Endothelial cell of umbilical vein (primary cell): ENCODE measurements around the gene SMIM17. TPM values are rescaled to one million over a fixed set of nuclear protein-coding genes. Genes with fewer than 3 reads are reported as not detected.

ENCODE experiments used
- BruUV-seq: library from RNA; stranded (reverse); fragments of 400-500 nt; replicated peaks from 2 replicates; lab custom pipeline; 2021; lab: Mats Ljungman, UMichigan
- CTCF ChIA-PET: fragments of 300-600, 350-600 bp; sonication (Branson Sonifier 250); formaldehyde crosslinking; loops from one replicate; lab custom pipeline; 2021; ENCODE audit warnings: antibody characterized with exemption, inconsistent platforms; lab: Charles Lee
- POLR2A ChIA-PET: fragments of 300-600, 350-600 bp; sonication (Branson Sonifier 250); formaldehyde crosslinking; loops from one replicate; lab custom pipeline; 2021; ENCODE audit warnings: antibody characterized with exemption, inconsistent platforms; lab: Charles Lee
- DNase-seq: peaks from one replicate; pipeline ENCODE4 v3.0.0-alpha.2; 2011; ENCODE audit warnings: low read depth, low spot score
- FAIRE-seq: peaks from 2 replicates; lab custom pipeline; 2011; peaks lifted over from hg19 to GRCh38; lab: Jason Lieb, UNC
- H2AFZ ChIP-seq: 2 replicates; pipeline ENCODE4 v1.6.0; 2012; ENCODE audit warnings: low read depth, low read length, control low read depth, inconsistent platforms
- H3K27ac ChIP-seq: 2 replicates; pipeline ENCODE4 v1.5.1; 2011; ENCODE audit warnings: low read depth, mild to moderate bottlenecking, control low read depth, low read length, moderate library complexity; ENCODE audit not compliant: insufficient read depth
- H3K27me3 ChIP-seq, 2 experiments: 2 replicates each; pipeline versions ENCODE4 v1.6.0 to v1.6.1; 2011; ENCODE audit warnings: low read length in 2 of 2, mixed read lengths in 1 of 2; ENCODE audit not compliant: control insufficient read depth in 2 of 2, insufficient read depth in 2 of 2
- H3K36me3 ChIP-seq, 2 experiments: 2 replicates in 1 of 2; 3 replicates in 1 of 2; pipeline ENCODE4 v1.5.1; 2011; ENCODE audit warnings: low read length in 2 of 2, mild to moderate bottlenecking in 1 of 2, moderate library complexity in 1 of 2; ENCODE audit not compliant: control insufficient read depth in 2 of 2, insufficient read depth in 2 of 2; ENCODE audit errors: extremely low read depth in 1 of 2
- H3K4me1 ChIP-seq: 3 replicates; pipeline ENCODE4 v1.5.1; 2011; ENCODE audit warnings: mild to moderate bottlenecking, low read length; ENCODE audit not compliant: control insufficient read depth, insufficient read depth; ENCODE audit errors: extremely low read depth
- H3K4me2 ChIP-seq: 2 replicates; pipeline ENCODE4 v1.6.1; 2011; ENCODE audit warnings: low read length, control low read depth, mixed read lengths; ENCODE audit not compliant: insufficient read depth
- H3K4me3 ChIP-seq, 3 experiments: fragments of 200-600 bp in 1 of 3; sonication (generic), shearing (Covaris generic) in 1 of 3; replicated peaks in 1 of 3; 2 replicates each; pipeline ENCODE4 v1.5.1; 2011 to 2016; ENCODE audit warnings: control low read depth in 3 of 3, low read length in 3 of 3, mild to moderate bottlenecking in 2 of 3, inconsistent platforms in 1 of 3, low read depth in 1 of 3, moderate library complexity in 1 of 3; ENCODE audit not compliant: insufficient read depth in 1 of 3
- H3K79me2 ChIP-seq: 2 replicates; pipeline ENCODE4 v1.6.0; 2012; ENCODE audit warnings: low read length, inconsistent platforms; ENCODE audit not compliant: control insufficient read depth, insufficient read depth
- H3K9ac ChIP-seq: replicated peaks from 2 replicates; pipeline ENCODE3; 2011; ENCODE audit warnings: low read length, control low read depth; ENCODE audit not compliant: insufficient read depth; ENCODE audit errors: extremely low read depth
- H3K9me1 ChIP-seq: replicated peaks from 3 replicates; pipeline ENCODE4 v1.6.0; 2011; ENCODE audit warnings: mild to moderate bottlenecking, low read length; ENCODE audit not compliant: control insufficient read depth, insufficient read depth; ENCODE audit errors: extremely low read depth
- H3K9me3 ChIP-seq: replicated peaks from 2 replicates; pipeline ENCODE4 v1.5.1; 2012; ENCODE audit warnings: low read length, inconsistent platforms; ENCODE audit not compliant: control insufficient read depth, insufficient read depth
- H4K20me1 ChIP-seq: replicated peaks from 2 replicates; pipeline ENCODE3; 2011; ENCODE audit warnings: mild to moderate bottlenecking, low read length; ENCODE audit not compliant: control insufficient read depth, insufficient read depth; ENCODE audit errors: extremely low read depth
- EZH2 ChIP-seq: IDR thresholded peaks from 2 replicates; pipeline ENCODE4 v1.6.1; 2012; ENCODE audit warnings: borderline replicate concordance, low read depth, mild to moderate bottlenecking, moderate library complexity, low read length, inconsistent platforms; ENCODE audit not compliant: severe bottlenecking
- FOS ChIP-seq: IDR thresholded peaks from 2 replicates; pipeline ENCODE4 v1.6.1; 2011; ENCODE audit warnings: mild to moderate bottlenecking, low read length, moderate library complexity, borderline replicate concordance; ENCODE audit not compliant: insufficient read depth
- GATA2 ChIP-seq: IDR thresholded peaks from 2 replicates; pipeline ENCODE4 v1.7.0; 2011; ENCODE audit warnings: low read depth, mild to moderate bottlenecking, moderate library complexity, mixed read lengths, low read length; ENCODE audit not compliant: insufficient read length, insufficient read depth
- JUN ChIP-seq: IDR thresholded peaks from 2 replicates; pipeline ENCODE4 v1.6.1; 2011; ENCODE audit warnings: borderline replicate concordance, low read depth; ENCODE audit not compliant: insufficient read length, insufficient read depth
- MYC ChIP-seq: IDR thresholded peaks from one replicate; pipeline ENCODE4 v1.6.1; 2011; ENCODE audit warnings: mild to moderate bottlenecking, low read depth, low read length
- POLR2A ChIP-seq: IDR thresholded peaks from 2 replicates; pipeline ENCODE4 v1.6.1; 2012; ENCODE audit warnings: low read depth, mild to moderate bottlenecking, control low read depth, low read length
- POLR2AphosphoS5 ChIP-seq: IDR thresholded peaks from 2 replicates; pipeline ENCODE4 v1.6.1; 2012; ENCODE audit warnings: low read depth, mild to moderate bottlenecking, control low read depth, low read length, moderate library complexity; ENCODE audit not compliant: insufficient read depth
- dilution Hi-C: fragments of 300-500 bp; cut with MboI; formaldehyde crosslinking; loops from one replicate; pipeline ENCODE4 v1.15.0; 2019; ENCODE audit warnings: low sequenced_read_pairs; ENCODE audit not compliant: extremely low pct_ligation_motif_present
- intact Hi-C: fragments of 100-400 bp; cut with micrococcal nuclease; formaldehyde crosslinking; loops from one replicate; pipeline ENCODE4 v1.10.0; 2022
- polyA plus RNA-seq, 4 experiments: library from polyadenylated mRNA; depleted of rRNA in 3 of 4; stranded (reverse) in 3 of 4; unstranded in 1 of 4; fragments of >200 nt; gene quantifications; 2 replicates each; pipeline versions ENCODE4 v1.2.1 to v1.2.3, GENCODE V29; 2011 to 2012; ENCODE audit warnings: missing spikeins in 1 of 4
- total RNA-seq: library from RNA; stranded (reverse); gene quantifications from 2 replicates; pipeline ENCODE4 v1.2.3, GENCODE V29; 2021
- TF ChIP-seq, protein P1 (sequence below): IDR thresholded peaks from 2 replicates; pipeline ENCODE4 v1.6.1; 2011; ENCODE audit not compliant: insufficient read depth, insufficient read length
- TF ChIP-seq, protein P2 (sequence below), 2 donors: IDR thresholded peaks; 1 replicate in 1 of 2; 2 replicates in 1 of 2; pipeline ENCODE4 v1.5.1; 2011; ENCODE audit warnings: low read length in 2 of 2, mild to moderate bottlenecking in 2 of 2, moderate library complexity in 2 of 2, control low read depth in 1 of 2, inconsistent platforms in 1 of 2, low read depth in 1 of 2; ENCODE audit not compliant: insufficient read depth in 1 of 2; ENCODE audit errors: extremely low read depth in 1 of 2

The SMIM17 gene
- total and polyA plus RNA-seq, 2 donors (not counting 3 experiments of a cell fraction or from before 2014, with no cell fraction given) = 0.10 to 1.4 TPM

- Histone ChIP-seq H3K27me3 (no peaks in the 10 kb centered on the region), H4K20me1 (no peaks in the 10 kb centered on the region), H3K4me2 (no peak overlapping the region), H3K4me3 (no peak overlapping the region), H3K4me1 (no peaks in the 10 kb centered on the region), H3K9me3 (peaks cover 3% of the 10 kb centered on the region), H3K9me1 (no peaks in the 10 kb centered on the region), H3K9ac (no peak overlapping the region), H3K79me2 (no peaks in the 10 kb centered on the region), H3K36me3 (peaks cover 2 to 13% of the 10 kb centered on the region in 2 experiments), H3K27ac (no peak overlapping the region), H2AFZ (no peak overlapping the region)
- DNase-seq (no peak), FAIRE-seq (no peak)
- intact Hi-C loops (no loop called here), dilution Hi-C loops (no loop called here)
- ChIA-PET CTCF (no interaction called here), POLR2A (no interaction called here)
- TF ChIP-seq JUN = no peak
- no peak for TF ChIP-seq MYC
- TF ChIP-seq, protein P1, sequence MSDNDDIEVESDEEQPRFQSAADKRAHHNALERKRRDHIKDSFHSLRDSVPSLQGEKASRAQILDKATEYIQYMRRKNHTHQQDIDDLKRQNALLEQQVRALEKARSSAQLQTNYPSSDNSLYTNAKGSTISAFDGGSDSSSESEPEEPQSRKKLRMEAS = no peak
- TF ChIP-seq POLR2A = no peak
- no peak for TF ChIP-seq POLR2AphosphoS5
- BruUV-seq = no TSS peak
These were observed 25.4 kb upstream of the SMIM17 start for GRCh38 chr19:56617531-56617930.

- Histone ChIP-seq H4K20me1 (no peaks in the 10 kb centered on the region), H3K79me2 (no peaks in the 10 kb centered on the region), H3K27ac (no peak overlapping the region), H2AFZ (no peak overlapping the region), H3K4me2 (no peak overlapping the region), H3K9ac (no peak overlapping the region), H3K27me3 (no peaks in the 10 kb centered on the region), H3K4me3 (no peak overlapping the region), H3K9me1 (no peaks in the 10 kb centered on the region), H3K36me3 (peaks cover 3 to 16% of the 10 kb centered on the region in 2 experiments), H3K9me3 (peaks cover 3% of the 10 kb centered on the region), H3K4me1 (no peaks in the 10 kb centered on the region)
- TF ChIP-seq JUN (no peak), FOS (no peak), POLR2A (no peak), EZH2 (no peak), POLR2AphosphoS5 (no peak), GATA2 (no peak), MYC (no peak)
- TF ChIP-seq, protein P2, sequence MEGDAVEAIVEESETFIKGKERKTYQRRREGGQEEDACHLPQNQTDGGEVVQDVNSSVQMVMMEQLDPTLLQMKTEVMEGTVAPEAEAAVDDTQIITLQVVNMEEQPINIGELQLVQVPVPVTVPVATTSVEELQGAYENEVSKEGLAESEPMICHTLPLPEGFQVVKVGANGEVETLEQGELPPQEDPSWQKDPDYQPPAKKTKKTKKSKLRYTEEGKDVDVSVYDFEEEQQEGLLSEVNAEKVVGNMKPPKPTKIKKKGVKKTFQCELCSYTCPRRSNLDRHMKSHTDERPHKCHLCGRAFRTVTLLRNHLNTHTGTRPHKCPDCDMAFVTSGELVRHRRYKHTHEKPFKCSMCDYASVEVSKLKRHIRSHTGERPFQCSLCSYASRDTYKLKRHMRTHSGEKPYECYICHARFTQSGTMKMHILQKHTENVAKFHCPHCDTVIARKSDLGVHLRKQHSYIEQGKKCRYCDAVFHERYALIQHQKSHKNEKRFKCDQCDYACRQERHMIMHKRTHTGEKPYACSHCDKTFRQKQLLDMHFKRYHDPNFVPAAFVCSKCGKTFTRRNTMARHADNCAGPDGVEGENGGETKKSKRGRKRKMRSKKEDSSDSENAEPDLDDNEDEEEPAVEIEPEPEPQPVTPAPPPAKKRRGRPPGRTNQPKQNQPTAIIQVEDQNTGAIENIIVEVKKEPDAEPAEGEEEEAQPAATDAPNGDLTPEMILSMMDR (IDR thresholded peaks at IDR 0.05; ENCODE audit: extremely low read depth in 1 of 2, insufficient read depth in 1 of 2, low read depth in 1 of 2, low read length in 2 of 2) = no peak
- TF ChIP-seq, protein P1 = no peak
- ChIA-PET POLR2A (no interaction called here), CTCF (no interaction called here)
- dilution Hi-C loops = no loop called here
- DNase-seq (no peak), FAIRE-seq (no peak)
- no TSS peak for BruUV-seq
- intact Hi-C loops = no loop called here
These were observed 23.8 kb upstream of the SMIM17 start for GRCh38 chr19:56619121-56619520.
